HG02870 (cell line): Measurements from ENCODE around the gene COX10.
"Not testable (repeated sequence)": the region's sequence is repeated elsewhere in the genome, so short reads cannot be mapped to it uniquely, and the experiment has no call there.

ENCODE experiments used
- ATAC-seq: cut with Tn5 transposase; IDR thresholded peaks from one replicate; pipeline ENCODE4 v1.9.1; 2021; ENCODE audit warnings: mild to moderate bottlenecking, moderate library complexity; ENCODE audit not compliant: unreplicated experiment

COX10 gene

GRCh38 chr17:14118951-14119350, 49.6 kb downstream of the COX10 start:
- peak; percentile 82 for ATAC-seq

- no peak for ATAC-seq
These were observed 50.2 kb downstream of the COX10 start for GRCh38 chr17:14119546-14119945.

- ATAC-seq: no peak
These were observed 52.6 kb downstream of the COX10 start for GRCh38 chr17:14121952-14122351.

GRCh38 chr17:14123619-14124278, 54.4 kb downstream of the COX10 start:
- peak; percentile 58 for ATAC-seq

GRCh38 chr17:14124854-14125253, 55.5 kb downstream of the COX10 start:
- no peak for ATAC-seq

- ATAC-seq: no peak
These were observed 56.3 kb downstream of the COX10 start for GRCh38 chr17:14125518-14126137.

- no peak for ATAC-seq
These were observed 63.8 kb downstream of the COX10 start for GRCh38 chr17:14133104-14133503.

GRCh38 chr17:14134456-14134855, 65.2 kb downstream of the COX10 start:
- ATAC-seq: no peak

- no peak for ATAC-seq
These were observed 66.7 kb downstream of the COX10 start for GRCh38 chr17:14135906-14136590.

- no peak for ATAC-seq
These were observed 69.3 kb downstream of the COX10 start for GRCh38 chr17:14138649-14139048.

GRCh38 chr17:14143688-14144087, 74.4 kb downstream of the COX10 start:
- no peak for ATAC-seq

GRCh38 chr17:14144508-14144907, 75.2 kb downstream of the COX10 start:
- no peak for ATAC-seq

- no peak for ATAC-seq
These were observed 80.4 kb downstream of the COX10 start for GRCh38 chr17:14149751-14150150.

GRCh38 chr17:14150619-14151018, 81.3 kb downstream of the COX10 start:
- ATAC-seq: no peak

- no peak for ATAC-seq
These were observed 83.4 kb downstream of the COX10 start for GRCh38 chr17:14152721-14153120.

- ATAC-seq: no peak
These were observed 84.1 kb downstream of the COX10 start for GRCh38 chr17:14153374-14153773.

- no peak for ATAC-seq
These were observed 87.4 kb downstream of the COX10 start for GRCh38 chr17:14156689-14157088.

GRCh38 chr17:14157822-14158221, 88.5 kb downstream of the COX10 start:
- no peak for ATAC-seq

- no peak for ATAC-seq
These were observed 89.4 kb downstream of the COX10 start for GRCh38 chr17:14158707-14159106.

- no peak for ATAC-seq
These were observed 92.1 kb downstream of the COX10 start for GRCh38 chr17:14161419-14161818.

GRCh38 chr17:14165616-14166015, 96.3 kb downstream of the COX10 start:
- ATAC-seq: no peak

- ATAC-seq: not testable (repeated sequence)
These were observed 98.5 kb downstream of the COX10 start for GRCh38 chr17:14167831-14168230.
